Dermis microvascular lymphatic vessel endothelial cell (primary cell): ENCODE results near the gene CSDE1. TPM values are rescaled to one million over a fixed set of nuclear protein-coding genes. Genes with fewer than 3 reads are reported as not detected.

Experiments
- DNase-seq, 2 donors: peaks; one replicate each; pipeline versions ENCODE4 v3.0.0 to v3.0.0-alpha.2; 2010; ENCODE audit warnings: low read depth in 2 of 2
- total RNA-seq: library from RNA; depleted of rRNA; stranded (reverse); fragments of >200 nt; gene quantifications from 2 replicates; pipeline ENCODE4 v1.2.1, GENCODE V29; 2014

The CSDE1 gene
- total RNA-seq, 1 donor from 2014 or later = 1,077 TPM

- no peak for DNase-seq
Measured at GRCh38 chr1:114668373-114668772, 89.4 kb downstream of the CSDE1 start.

DNA sequence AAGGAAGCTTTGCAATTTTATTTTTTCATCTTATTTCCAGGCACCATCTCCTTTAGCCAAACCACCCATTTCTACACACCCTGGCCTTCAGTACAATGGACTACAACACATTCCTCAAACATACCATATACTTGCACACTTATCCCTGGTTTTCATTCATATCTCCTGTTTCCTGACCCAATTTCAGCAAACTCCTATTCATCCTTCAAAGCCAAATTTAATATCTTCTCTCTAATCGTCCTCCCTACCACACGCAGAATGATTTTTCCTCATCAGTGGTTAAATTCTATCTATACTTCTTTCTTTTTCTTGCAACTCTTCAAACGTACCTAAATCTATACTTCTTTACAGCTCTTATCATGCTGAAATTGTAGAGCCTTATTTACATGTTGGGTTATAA lies 90.8 kb downstream of the CSDE1 start:
- no peak for DNase-seq

Other genes with a start within 250 kb of the CSDE1 start
- gene TRIM33, start 246.8 kb downstream of the CSDE1 start, total RNA-seq = 16.9 and 24.8 TPM in 2 replicates
- gene BCAS2, start 176.4 kb downstream of the CSDE1 start, total RNA-seq = 25.0 and 29.3 TPM in 2 replicates
- 4.0 and 6.4 TPM in 2 replicates for gene DENND2C, start 87.9 kb downstream of the CSDE1 start, total RNA-seq
- gene AMPD1, start 62.4 kb downstream of the CSDE1 start, total RNA-seq = not detected in 2 replicates
- gene NRAS, start 41.2 kb downstream of the CSDE1 start, total RNA-seq = 74.5 and 76.3 TPM in 2 replicates
- 38.3 and 42.5 TPM in 2 replicates for gene SIKE1, start 22.7 kb upstream of the CSDE1 start, total RNA-seq
- not detected in 2 replicates for gene SYCP1, start 96.9 kb upstream of the CSDE1 start, total RNA-seq